GM21723 (cell line): ENCODE data around the gene DNAJC1.

Experiments used
- ATAC-seq: cut with Tn5 transposase; IDR thresholded peaks from one replicate; pipeline ENCODE4 v1.9.1; 2021; ENCODE audit warnings: mild to moderate bottlenecking, moderate library complexity; ENCODE audit not compliant: unreplicated experiment

DNAJC1 gene

GRCh38 chr10:21962358-21962757 lies 41.2 kb downstream of the DNAJC1 start:
- no peak for ATAC-seq

- ATAC-seq: no peak
These were observed 41.7 kb downstream of the DNAJC1 start for GRCh38 chr10:21961847-21962246.

GRCh38 chr10:21959998-21960397 lies 43.5 kb downstream of the DNAJC1 start:
- no peak for ATAC-seq

- peak; percentile 8 for ATAC-seq
These were observed 48.8 kb downstream of the DNAJC1 start for GRCh38 chr10:21954690-21955089.

- ATAC-seq: peak; percentile 75
These were observed 49.4 kb downstream of the DNAJC1 start for GRCh38 chr10:21954132-21954531.

- peak; percentile 62 for ATAC-seq
These were observed 49.9 kb downstream of the DNAJC1 start for GRCh38 chr10:21953585-21954057.

- ATAC-seq: no peak
These were observed 53.0 kb downstream of the DNAJC1 start for GRCh38 chr10:21950566-21950965.

GRCh38 chr10:21946946-21947345 lies 56.6 kb downstream of the DNAJC1 start:
- ATAC-seq: no peak

- no peak for ATAC-seq
These were observed 58.7 kb downstream of the DNAJC1 start for GRCh38 chr10:21944727-21945386.

- no peak for ATAC-seq
These were observed 59.8 kb downstream of the DNAJC1 start for GRCh38 chr10:21943633-21944265.

- ATAC-seq: no peak
These were observed 68.0 kb downstream of the DNAJC1 start for GRCh38 chr10:21935439-21936023.

GRCh38 chr10:21934307-21934706 lies 69.2 kb downstream of the DNAJC1 start:
- no peak for ATAC-seq

GRCh38 chr10:21929070-21929469 lies 74.5 kb downstream of the DNAJC1 start:
- ATAC-seq: no peak

GRCh38 chr10:21927631-21928353 lies 75.7 kb downstream of the DNAJC1 start:
- no peak for ATAC-seq

- no peak for ATAC-seq
These were observed 76.6 kb downstream of the DNAJC1 start for GRCh38 chr10:21926949-21927348.

- ATAC-seq: no peak
These were observed 77.1 kb downstream of the DNAJC1 start for GRCh38 chr10:21926358-21926925.

- ATAC-seq: no peak
These were observed 77.7 kb downstream of the DNAJC1 start for GRCh38 chr10:21925851-21926250.

- no peak for ATAC-seq
These were observed 79.0 kb downstream of the DNAJC1 start for GRCh38 chr10:21924511-21924910.

- ATAC-seq: no peak
These were observed 82.9 kb downstream of the DNAJC1 start for GRCh38 chr10:21920633-21921032.

- ATAC-seq: no peak
These were observed 83.6 kb downstream of the DNAJC1 start for GRCh38 chr10:21919906-21920305.

- ATAC-seq: no peak
These were observed 84.4 kb downstream of the DNAJC1 start for GRCh38 chr10:21919117-21919516.
